OCI-LY7 (cell line): Measurements from ENCODE around the gene TMPRSS6. TPM values are rescaled to one million over a fixed set of nuclear protein-coding genes. Genes with fewer than 3 reads are reported as not detected.
A peak's percentile ranks its signal among the peaks of the same experiment; 100 is the strongest.

ENCODE experiments used
- BruUV-seq: library from RNA; stranded (reverse); fragments of 400-500 nt; replicated peaks from 2 replicates; lab custom pipeline; 2021; lab: Mats Ljungman, UMichigan
- CTCF ChIA-PET: fragments of 300-600 bp; sonication (Branson Sonifier 250); formaldehyde crosslinking; loops from one replicate; lab custom pipeline; 2022; ENCODE audit warnings: antibody characterized with exemption; ENCODE audit not compliant: unreplicated experiment; lab: Charles Lee
- POLR2A ChIA-PET: fragments of 300-600 bp; sonication (Branson Sonifier 250); formaldehyde crosslinking; loops from one replicate; lab custom pipeline; 2022; ENCODE audit warnings: antibody characterized with exemption; lab: Charles Lee
- DNase-seq: peaks from one replicate; pipeline ENCODE4 v3.0.0-alpha.2; 2015; ENCODE audit warnings: low spot score
- H2AFZ ChIP-seq: fragments of 200-600 bp; sonication (generic), shearing (Covaris generic); 2 replicates; pipeline ENCODE4 v1.6.1; 2014; ENCODE audit warnings: mild to moderate bottlenecking, antibody characterized with exemption, low read length, moderate library complexity
- H3K27ac ChIP-seq: fragments of 200-600 bp; sonication (generic); 2 replicates; pipeline ENCODE4 v1.5.1; 2014; ENCODE audit warnings: mixed run types, low read depth, mild to moderate bottlenecking, moderate library complexity, low read length, inconsistent platforms; ENCODE audit not compliant: poor library complexity, severe bottlenecking
- H3K36me3 ChIP-seq: fragments of 200-600 bp; sonication (generic); 2 replicates; pipeline ENCODE4 v1.6.1; 2014; ENCODE audit warnings: mild to moderate bottlenecking, antibody characterized with exemption, low read length, moderate library complexity, mixed read lengths; ENCODE audit not compliant: insufficient read depth
- H3K4me1 ChIP-seq: fragments of 200-600 bp; sonication (generic); 2 replicates; pipeline ENCODE4 v1.5.1; 2014; ENCODE audit warnings: mild to moderate bottlenecking, low read length; ENCODE audit not compliant: insufficient read depth, poor library complexity, severe bottlenecking
- H3K4me2 ChIP-seq: fragments of 200-600 bp; sonication (generic); 2 replicates; pipeline ENCODE4 v1.6.1; 2014; ENCODE audit warnings: mild to moderate bottlenecking, low read length
- H3K4me3 ChIP-seq: fragments of 200-600 bp; sonication (generic); 2 replicates; pipeline ENCODE4 v1.5.1; 2014; ENCODE audit warnings: mild to moderate bottlenecking, low read depth, low read length; ENCODE audit not compliant: poor library complexity, severe bottlenecking
- H3K79me2 ChIP-seq: fragments of 200-600 bp; sonication (generic); 2 replicates; pipeline ENCODE4 v1.6.1; 2016; ENCODE audit warnings: low read depth, mild to moderate bottlenecking, low read length, moderate library complexity, mixed read lengths; ENCODE audit not compliant: insufficient read depth
- H3K9me2 ChIP-seq: fragments of 200-600 bp; sonication (generic); 2 replicates; pipeline ENCODE4 v1.6.1; 2016; ENCODE audit warnings: mild to moderate bottlenecking, low read length, mixed read lengths; ENCODE audit not compliant: insufficient read depth
- H3K9me3 ChIP-seq: fragments of 200-600 bp; sonication (generic); 2 replicates; pipeline ENCODE4 v1.6.1; 2014; ENCODE audit warnings: mild to moderate bottlenecking, mixed run types, low read length, mixed read lengths
- H4K20me1 ChIP-seq: fragments of 200-600 bp; sonication (generic); 2 replicates; pipeline ENCODE4 v1.6.1; 2014; ENCODE audit warnings: mild to moderate bottlenecking, antibody characterized with exemption, low read length, moderate library complexity, mixed read lengths; ENCODE audit not compliant: insufficient read depth
- EZH2phosphoT487 ChIP-seq: fragments of 200-600 bp; sonication (generic); IDR thresholded peaks from 2 replicates; pipeline ENCODE4 v1.6.1; 2018; ENCODE audit warnings: low read depth, borderline replicate concordance, mild to moderate bottlenecking, mixed run types, antibody characterized with exemption, low read length, moderate library complexity, mixed read lengths
- intact Hi-C: fragments of 100-400 bp; cut with micrococcal nuclease; formaldehyde crosslinking; loops from one replicate; pipeline ENCODE4 v1.10.0; 2022; ENCODE audit not compliant: unreplicated experiment
- total RNA-seq, 2 experiments: library from RNA; depleted of rRNA in 1 of 2; stranded (reverse); fragments of >200 nt in 1 of 2; shearing (Covaris generic) in 1 of 2; gene quantifications; 2 replicates each; pipeline ENCODE4 v1.2.3, GENCODE V29; 2014 to 2022
- TF ChIP-seq, protein P1 (sequence below): fragments of 200-600 bp; sonication (generic); conservative IDR thresholded peaks from 2 replicates; pipeline ENCODE4 v1.5.1; 2014; ENCODE audit warnings: mild to moderate bottlenecking, antibody characterized with exemption, low read length, moderate library complexity, mixed read lengths

TMPRSS6 gene
- total RNA-seq, 2 experiments from 2014 or later = not detected

DNA sequence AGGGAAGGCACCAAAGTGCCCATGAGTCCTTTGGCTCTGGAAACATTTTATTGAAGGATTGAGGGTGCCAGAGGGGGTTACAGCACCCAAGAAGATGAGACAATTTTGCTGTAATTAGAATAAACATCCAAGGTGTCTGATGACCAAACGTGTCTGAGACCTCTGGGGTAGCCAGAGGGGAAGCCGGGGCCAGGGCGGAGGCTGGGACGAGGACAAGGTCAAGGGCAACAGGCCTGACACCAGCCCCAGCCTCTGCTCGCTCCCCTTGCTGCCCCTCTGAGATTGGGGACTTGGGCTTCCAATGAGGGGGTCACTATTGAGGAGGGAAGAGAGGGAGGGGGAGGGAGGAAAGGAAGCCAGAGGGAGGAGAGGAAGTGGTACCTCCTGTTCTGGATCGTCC, 25.6 kb downstream of the TMPRSS6 start:
- H3K4me1 ChIP-seq = peaks cover 5% of the 10 kb centered on the region
- no peak overlapping the region for H3K27ac ChIP-seq
- no peaks in the 10 kb centered on the region for H3K36me3 ChIP-seq
- H3K79me2 ChIP-seq = no peaks in the 10 kb centered on the region
- ChIA-PET POLR2A (no interaction called here), CTCF (no interaction called here)
- H3K9me2 ChIP-seq = no peaks in the 10 kb centered on the region
- no peaks in the 10 kb centered on the region for H4K20me1 ChIP-seq
- H3K4me3 ChIP-seq = no peak overlapping the region
- BruUV-seq = no TSS peak
- no peak overlapping the region for H3K4me2 ChIP-seq
- H2AFZ ChIP-seq = no peak overlapping the region
- no peaks in the 10 kb centered on the region for H3K9me3 ChIP-seq
- intact Hi-C loops = no loop called here
- TF ChIP-seq EZH2phosphoT487 = no peak
- TF ChIP-seq, protein P1, sequence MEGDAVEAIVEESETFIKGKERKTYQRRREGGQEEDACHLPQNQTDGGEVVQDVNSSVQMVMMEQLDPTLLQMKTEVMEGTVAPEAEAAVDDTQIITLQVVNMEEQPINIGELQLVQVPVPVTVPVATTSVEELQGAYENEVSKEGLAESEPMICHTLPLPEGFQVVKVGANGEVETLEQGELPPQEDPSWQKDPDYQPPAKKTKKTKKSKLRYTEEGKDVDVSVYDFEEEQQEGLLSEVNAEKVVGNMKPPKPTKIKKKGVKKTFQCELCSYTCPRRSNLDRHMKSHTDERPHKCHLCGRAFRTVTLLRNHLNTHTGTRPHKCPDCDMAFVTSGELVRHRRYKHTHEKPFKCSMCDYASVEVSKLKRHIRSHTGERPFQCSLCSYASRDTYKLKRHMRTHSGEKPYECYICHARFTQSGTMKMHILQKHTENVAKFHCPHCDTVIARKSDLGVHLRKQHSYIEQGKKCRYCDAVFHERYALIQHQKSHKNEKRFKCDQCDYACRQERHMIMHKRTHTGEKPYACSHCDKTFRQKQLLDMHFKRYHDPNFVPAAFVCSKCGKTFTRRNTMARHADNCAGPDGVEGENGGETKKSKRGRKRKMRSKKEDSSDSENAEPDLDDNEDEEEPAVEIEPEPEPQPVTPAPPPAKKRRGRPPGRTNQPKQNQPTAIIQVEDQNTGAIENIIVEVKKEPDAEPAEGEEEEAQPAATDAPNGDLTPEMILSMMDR = no peak
- DNase-seq = no peak

DNA sequence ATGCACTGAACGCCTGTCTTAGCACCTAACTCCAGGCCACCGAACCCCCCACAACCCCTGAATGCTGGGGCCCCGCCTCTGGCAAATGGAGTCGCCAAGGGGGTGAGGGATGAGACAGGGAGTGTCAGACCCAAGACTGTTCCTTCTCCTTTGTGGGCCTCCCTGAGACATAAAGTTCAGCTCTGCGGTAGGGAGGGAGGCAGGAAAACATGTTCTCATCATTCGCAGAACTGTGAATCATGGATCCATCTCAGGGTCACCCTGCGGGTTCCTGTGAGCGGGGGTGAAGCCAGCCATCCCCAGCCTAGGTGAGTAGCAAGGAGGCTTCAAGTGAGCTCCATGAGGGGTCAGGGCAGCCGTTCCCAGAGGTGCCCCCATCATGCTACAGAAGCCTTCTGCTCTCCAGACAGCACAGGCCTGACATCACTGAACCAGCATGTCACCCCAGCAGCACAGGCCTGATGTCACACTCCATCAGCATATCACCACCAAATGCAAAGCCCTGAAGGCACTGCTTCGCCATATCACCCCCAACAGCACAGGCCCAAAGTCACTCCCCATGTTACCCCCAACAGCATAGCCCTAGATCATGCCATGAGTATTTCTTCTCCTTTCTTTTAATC, 27.2 kb downstream of the TMPRSS6 start:
- POLR2A ChIA-PET = interaction anchor here (1.5 kb wide), 1 partner anchor 8 kb away, joined by 3 read pairs; no protein-coding TSS in a partner anchor
- CTCF ChIA-PET = no interaction called here
- DNase-seq = no peak

DNA sequence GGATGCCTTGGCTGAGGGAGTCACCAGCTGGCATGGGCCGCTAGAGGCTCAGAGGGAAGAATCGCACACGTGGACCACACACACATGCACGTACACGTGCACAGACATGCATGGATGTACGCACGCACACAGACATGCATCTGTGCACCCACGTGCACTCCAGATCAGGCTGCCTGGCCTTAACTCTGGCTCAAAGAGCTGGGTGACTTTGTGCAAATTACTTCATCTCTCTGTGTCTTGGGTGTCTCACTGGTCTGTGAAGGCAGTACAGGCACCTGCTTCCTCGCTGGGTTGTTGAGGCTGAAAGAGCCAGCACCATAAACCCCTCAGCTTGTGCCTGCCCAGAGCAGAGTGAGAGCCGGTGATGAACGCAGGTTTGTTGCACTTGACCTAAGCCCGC, 28.7 kb downstream of the TMPRSS6 start:
- Histone ChIP-seq H3K4me3 (no peak overlapping the region), H3K9me3 (no peaks in the 10 kb centered on the region), H3K4me2 (no peak overlapping the region), H4K20me1 (no peaks in the 10 kb centered on the region), H3K4me1 (peaks cover 5% of the 10 kb centered on the region), H3K79me2 (no peaks in the 10 kb centered on the region), H3K9me2 (no peaks in the 10 kb centered on the region), H3K27ac (no peak overlapping the region), H3K36me3 (no peaks in the 10 kb centered on the region), H2AFZ (no peak overlapping the region)
- ChIA-PET CTCF (no interaction called here), POLR2A (interaction anchor here (1.5 kb wide), 1 partner anchor 9 kb away, joined by 3 read pairs; no protein-coding TSS in a partner anchor)
- DNase-seq = peak; percentile 43
- BruUV-seq = no TSS peak
- intact Hi-C loops = no loop called here
- no peak for TF ChIP-seq EZH2phosphoT487
- TF ChIP-seq, protein P1 = no peak

More for the DNA sequence above, 27.2 kb downstream of the TMPRSS6 start:
- BruUV-seq = no TSS peak
- Histone ChIP-seq H4K20me1 (no peaks in the 10 kb centered on the region), H3K4me3 (no peak overlapping the region), H3K9me2 (no peaks in the 10 kb centered on the region), H3K36me3 (no peaks in the 10 kb centered on the region), H2AFZ (no peak overlapping the region), H3K9me3 (no peaks in the 10 kb centered on the region), H3K4me2 (no peak overlapping the region), H3K27ac (no peak overlapping the region), H3K4me1 (peaks cover 5% of the 10 kb centered on the region), H3K79me2 (no peaks in the 10 kb centered on the region)
- intact Hi-C loops = no loop called here
- TF ChIP-seq, protein P1 = no peak
- TF ChIP-seq EZH2phosphoT487 = no peak
